Memory B cell (primary cell): ENCODE measurements around the gene DOC2A.
"Not testable (repeated sequence)": the region's sequence is repeated elsewhere in the genome, so short reads cannot be mapped to it uniquely, and the experiment has no call there.

Experiments used
- ATAC-seq: fragments of 150-1000 bp; cut with Tn5 transposase; 2 replicates; pipeline ENCODE4 v1.10.0; 2021; ENCODE audit warnings: low read depth, mild to moderate bottlenecking, moderate library complexity
- DNase-seq, 2 donors: peaks; one replicate each; pipeline ENCODE4 v3.0.0; 2022; ENCODE audit warnings: low spot score in 2 of 2
- H3K27ac Mint-ChIP-seq: one replicate; pipeline ENCODE4 v1.8.0; 2022; ENCODE audit warnings: mild to moderate bottlenecking, moderate library complexity, mixed read lengths
- H3K27me3 Mint-ChIP-seq: one replicate; pipeline ENCODE4 v1.8.0; 2022; ENCODE audit warnings: mixed read lengths
- H3K36me3 Mint-ChIP-seq: one replicate; pipeline ENCODE4 v1.8.0; 2022; ENCODE audit warnings: mild to moderate bottlenecking, mixed read lengths
- H3K4me1 Mint-ChIP-seq: one replicate; pipeline ENCODE4 v1.8.0; 2022; ENCODE audit warnings: mixed read lengths
- H3K4me3 Mint-ChIP-seq: one replicate; pipeline ENCODE4 v1.8.0; 2022; ENCODE audit warnings: mild to moderate bottlenecking, moderate library complexity, mixed read lengths
- H3K9me3 Mint-ChIP-seq: one replicate; pipeline ENCODE4 v1.8.0; 2022; ENCODE audit warnings: mixed read lengths

Gene DOC2A

GRCh38 chr16:29968205-29968604 is 42.6 kb downstream of the DOC2A start:
- ATAC-seq: no peak
- Mint-ChIP-seq H3K4me1 (peaks cover 11% of the 10 kb centered on the region), H3K9me3 (no peaks in the 10 kb centered on the region), H3K4me3 (no peak overlapping the region), H3K36me3 (peaks cover 9% of the 10 kb centered on the region), H3K27me3 (no peaks in the 10 kb centered on the region), H3K27ac (no peak overlapping the region)
- DNase-seq: no peak

- H3K27me3 Mint-ChIP-seq: no peaks in the 10 kb centered on the region
- peak overlapping the region; percentile 88 for H3K27ac Mint-ChIP-seq
- DNase-seq (no peak), ATAC-seq (no peak)
- no peaks in the 10 kb centered on the region for H3K9me3 Mint-ChIP-seq
- no peaks in the 10 kb centered on the region for H3K36me3 Mint-ChIP-seq
- peaks cover 14% of the 10 kb centered on the region for H3K4me1 Mint-ChIP-seq
- H3K4me3 Mint-ChIP-seq: peak overlapping the region; percentile 90
Observed at GRCh38 chr16:29963021-29963743, 47.6 kb downstream of the DOC2A start.

GRCh38 chr16:29962344-29962994 is 48.4 kb downstream of the DOC2A start:
- Mint-ChIP-seq H3K27me3 (no peaks in the 10 kb centered on the region), H3K4me1 (peaks cover 14% of the 10 kb centered on the region), H3K4me3 (peak overlapping the region; percentile 90), H3K9me3 (no peaks in the 10 kb centered on the region), H3K36me3 (no peaks in the 10 kb centered on the region), H3K27ac (peak overlapping the region; percentile 88)
- DNase-seq: no peak
- no peak for ATAC-seq

- H3K27ac Mint-ChIP-seq: peak within 1 kb of the TSS; percentile 88
- H3K36me3 Mint-ChIP-seq: no peaks in the 10 kb centered on the region
- H3K4me3 Mint-ChIP-seq: peak within 1 kb of the TSS; percentile 90
- H3K4me1 Mint-ChIP-seq: peaks cover 14% of the 10 kb centered on the region
- peak; percentile 84 for ATAC-seq
- no peaks in the 10 kb centered on the region for H3K9me3 Mint-ChIP-seq
- no peaks in the 10 kb centered on the region for H3K27me3 Mint-ChIP-seq
- peak; percentile 96 to 98 for DNase-seq
Observed at GRCh38 chr16:29961479-29962343, 49.1 kb downstream of the DOC2A start, which contains the start of gene TMEM219. TSS of gene TMEM219 (plus strand) at chr16:29962079. CDS start at chr16:29963144, 1,065 bp downstream.

- ATAC-seq (no peak), DNase-seq (no peak)
- H3K27ac Mint-ChIP-seq: peak overlapping the region; percentile 88
- peaks cover 14% of the 10 kb centered on the region for H3K4me1 Mint-ChIP-seq
- H3K27me3 Mint-ChIP-seq: no peaks in the 10 kb centered on the region
- no peaks in the 10 kb centered on the region for H3K9me3 Mint-ChIP-seq
- peak overlapping the region; percentile 90 for H3K4me3 Mint-ChIP-seq
- H3K36me3 Mint-ChIP-seq: no peaks in the 10 kb centered on the region
Observed at GRCh38 chr16:29961127-29961478, 49.7 kb downstream of the DOC2A start.

GRCh38 chr16:29959821-29960220 is 51.0 kb downstream of the DOC2A start:
- not testable (repeated sequence) for H3K9me3 Mint-ChIP-seq, H3K36me3 Mint-ChIP-seq, H3K27ac Mint-ChIP-seq, H3K4me3 Mint-ChIP-seq, H3K27me3 Mint-ChIP-seq, DNase-seq, ATAC-seq
- H3K4me1 Mint-ChIP-seq: peaks cover 14% of the 10 kb centered on the region

- H3K27ac Mint-ChIP-seq: no peak overlapping the region
- DNase-seq (no peak), ATAC-seq (no peak)
- H3K4me1 Mint-ChIP-seq: peaks cover 14% of the 10 kb centered on the region
- no peaks in the 10 kb centered on the region for H3K9me3 Mint-ChIP-seq
- no peaks in the 10 kb centered on the region for H3K36me3 Mint-ChIP-seq
- no peaks in the 10 kb centered on the region for H3K27me3 Mint-ChIP-seq
- no peak overlapping the region for H3K4me3 Mint-ChIP-seq
Observed at GRCh38 chr16:29959293-29959692, 51.5 kb downstream of the DOC2A start.

GRCh38 chr16:29958756-29959155 is 52.1 kb downstream of the DOC2A start:
- no peak overlapping the region for H3K4me3 Mint-ChIP-seq
- H3K9me3 Mint-ChIP-seq: no peaks in the 10 kb centered on the region
- no peak for ATAC-seq
- H3K36me3 Mint-ChIP-seq: no peaks in the 10 kb centered on the region
- H3K27ac Mint-ChIP-seq: no peak overlapping the region
- H3K4me1 Mint-ChIP-seq: peaks cover 14% of the 10 kb centered on the region
- no peak for DNase-seq
- H3K27me3 Mint-ChIP-seq: no peaks in the 10 kb centered on the region
